Amniotic stem cell (primary cell): Measurements from ENCODE around the gene PHOX2B.
A peak's percentile ranks its signal among the peaks of the same experiment; 100 is the strongest.
"Not testable (repeated sequence)": the region's sequence is repeated elsewhere in the genome, so short reads cannot be mapped to it uniquely, and the experiment has no call there.

Experiments used
- DNase-seq: peaks from one replicate; lab custom pipeline; 2025; lab: John Stamatoyannopoulos, UW

The PHOX2B gene

DNA sequence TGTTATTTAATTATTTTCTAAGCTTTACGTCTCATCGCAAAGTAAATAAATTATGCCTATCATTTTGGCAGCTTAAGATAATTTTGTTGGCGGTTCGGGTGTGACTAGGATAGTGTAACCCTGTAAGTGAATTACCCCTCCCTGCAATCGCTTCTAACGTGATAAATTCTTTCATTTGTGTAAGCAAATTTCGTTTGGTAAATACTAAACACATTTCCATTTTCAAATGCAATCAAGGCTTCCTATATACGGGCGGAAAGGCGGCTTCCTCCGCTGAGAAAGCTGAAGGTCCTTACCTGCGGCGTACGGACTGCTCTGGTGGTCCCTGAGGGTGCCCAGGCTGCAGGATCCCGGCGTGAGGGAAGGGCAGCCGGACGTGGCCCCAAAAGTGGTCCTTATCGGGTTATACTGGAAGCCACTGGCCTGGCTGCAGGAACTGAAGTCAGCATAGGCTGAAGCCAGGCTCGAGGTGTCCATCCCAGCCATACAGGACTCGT lies 403 bp downstream of the PHOX2B start:
- DNase-seq, result no peak

DNA sequence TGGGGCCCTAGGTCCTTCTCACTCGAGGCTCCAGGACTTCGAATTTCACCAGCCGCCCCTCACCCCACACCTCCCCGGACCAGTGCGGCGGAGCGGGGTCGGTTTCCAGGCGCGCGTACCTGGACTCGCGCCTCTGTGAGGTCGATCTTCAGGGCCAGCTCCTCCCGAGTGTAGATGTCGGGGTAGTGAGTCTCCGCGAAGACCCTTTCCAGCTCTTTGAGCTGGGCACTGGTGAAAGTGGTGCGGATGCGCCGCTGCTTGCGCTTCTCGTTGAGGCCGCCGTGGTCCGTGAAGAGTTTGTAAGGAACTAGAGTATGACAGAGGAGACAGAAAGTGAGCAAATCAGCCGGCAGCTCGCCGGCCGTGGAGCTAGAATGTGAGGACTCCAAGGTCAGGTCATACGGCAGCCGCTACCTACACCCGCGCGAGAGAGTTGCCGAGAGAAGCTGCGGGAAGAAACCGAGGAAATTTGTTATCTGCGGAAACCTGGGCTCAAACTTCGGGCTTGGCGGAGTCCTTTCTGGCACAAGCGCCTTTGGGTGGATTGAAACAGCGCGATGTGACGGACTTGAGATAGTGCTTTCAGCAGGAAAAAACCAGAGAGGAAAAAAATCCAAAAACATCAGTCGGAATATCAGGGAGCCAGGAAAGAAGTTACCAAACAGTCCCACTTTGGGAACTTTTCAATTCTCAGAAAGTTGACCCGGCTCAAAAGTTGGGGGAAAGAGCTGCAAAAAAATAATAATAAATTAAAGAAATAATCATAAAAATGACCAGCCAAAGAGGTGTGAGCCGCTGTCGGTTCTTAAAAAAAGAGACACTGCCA lies 1.1 kb downstream of the PHOX2B start:
- DNase-seq, result no peak

DNA sequence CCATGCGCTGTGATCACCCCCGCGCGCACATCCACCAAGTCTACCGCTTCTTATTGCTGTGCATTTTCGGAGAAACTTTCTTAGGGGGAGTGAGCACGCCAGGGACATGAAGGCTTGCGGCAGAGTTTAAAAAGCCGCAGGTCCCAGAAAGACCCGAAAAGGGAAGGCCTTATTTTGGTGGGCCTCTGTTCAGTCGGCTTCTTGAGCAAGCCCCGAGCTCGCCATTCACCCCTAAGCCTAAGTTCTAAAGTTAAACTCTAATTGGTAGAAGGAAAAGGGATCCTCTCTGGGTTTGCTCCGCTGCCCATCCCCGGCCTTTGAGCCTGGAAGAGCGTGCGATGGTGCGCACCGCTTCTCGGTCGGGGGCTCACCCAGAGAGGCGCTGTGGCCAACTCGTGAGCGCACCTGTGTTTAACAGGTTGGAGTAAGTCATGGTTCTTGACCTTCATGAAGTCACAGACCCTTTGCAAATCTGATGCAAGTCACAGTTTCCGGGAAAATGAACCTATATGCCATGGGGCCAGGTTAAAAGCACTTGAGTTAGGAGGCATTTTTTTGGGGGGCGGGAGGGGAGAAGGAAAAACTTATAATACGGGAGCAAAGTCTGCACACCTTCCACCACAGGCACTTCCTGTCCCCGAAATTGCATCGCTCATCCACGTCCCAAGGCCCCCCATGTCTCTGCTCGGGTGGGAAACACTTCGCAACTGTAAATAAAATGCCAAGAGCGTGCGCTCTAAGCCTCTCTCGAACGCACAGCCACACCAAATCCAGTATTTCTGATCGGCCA lies 1.9 kb downstream of the PHOX2B start:
- no peak for DNase-seq

GRCh38 chr4:41746025-41746439 lies 2.5 kb downstream of the PHOX2B start:
- no peak for DNase-seq

GRCh38 chr4:41745292-41746024 lies 3.1 kb downstream of the PHOX2B start:
- no peak for DNase-seq

DNA sequence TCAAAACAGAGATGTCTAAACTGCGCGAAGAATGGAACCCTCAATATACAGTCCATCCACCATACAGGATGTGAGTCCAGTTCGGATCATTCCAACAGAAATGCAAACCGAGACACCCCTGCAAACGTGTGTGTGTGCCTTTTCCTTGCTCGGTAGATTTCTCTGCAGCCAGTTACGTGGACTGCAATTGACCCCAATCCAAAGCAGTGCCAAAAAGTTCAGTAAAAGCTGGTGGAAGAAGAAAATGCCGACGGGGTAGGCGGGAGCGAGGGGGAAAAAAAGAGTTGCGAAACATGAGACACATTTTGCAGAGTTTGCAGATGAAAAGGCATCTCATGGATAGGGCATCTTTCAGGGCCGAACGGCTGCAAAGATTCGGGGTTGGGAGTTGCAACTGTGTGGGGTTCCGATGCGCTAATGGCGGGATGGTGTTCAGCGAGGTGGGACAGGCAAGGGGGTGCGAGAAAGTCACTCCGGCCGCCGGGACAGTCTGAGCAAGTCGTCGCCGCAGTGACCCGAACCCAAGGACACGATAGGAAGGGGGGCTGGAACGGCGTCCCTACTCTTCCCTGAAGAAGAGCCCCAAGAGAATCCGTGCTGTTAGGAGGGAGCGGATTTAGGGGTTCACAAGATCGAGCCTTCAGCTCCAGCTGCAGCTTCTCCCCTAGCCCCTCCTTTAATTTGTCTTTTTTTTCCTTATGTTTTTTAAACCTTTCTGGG lies 3.8 kb downstream of the PHOX2B start:
- no peak for DNase-seq

DNA sequence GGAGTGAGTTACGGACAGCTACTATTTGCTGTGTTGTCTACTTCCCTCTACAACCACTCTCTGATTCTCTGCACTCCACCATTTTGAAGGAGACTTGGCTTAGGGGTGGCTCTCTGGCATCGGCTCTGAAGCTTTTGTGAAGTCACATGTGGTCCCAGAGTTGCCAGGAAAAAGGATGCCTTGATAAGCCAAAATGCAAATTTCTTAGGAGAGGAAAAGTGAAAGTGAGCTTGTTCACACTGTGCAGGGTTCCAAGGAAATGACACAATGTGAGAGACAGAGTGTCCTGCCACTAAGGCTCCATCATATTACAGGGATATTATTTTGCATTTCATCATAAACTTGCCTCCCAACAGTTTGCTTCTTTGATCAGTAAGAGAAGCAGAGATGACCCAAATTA lies 7.2 kb downstream of the PHOX2B start:
- no peak for DNase-seq

- DNase-seq, result not testable (repeated sequence)
Observed at GRCh38 chr4:41737491-41737890, 11.0 kb downstream of the PHOX2B start.

- DNase-seq, result no peak
Observed at GRCh38 chr4:41734371-41734770, 14.2 kb downstream of the PHOX2B start.

DNA sequence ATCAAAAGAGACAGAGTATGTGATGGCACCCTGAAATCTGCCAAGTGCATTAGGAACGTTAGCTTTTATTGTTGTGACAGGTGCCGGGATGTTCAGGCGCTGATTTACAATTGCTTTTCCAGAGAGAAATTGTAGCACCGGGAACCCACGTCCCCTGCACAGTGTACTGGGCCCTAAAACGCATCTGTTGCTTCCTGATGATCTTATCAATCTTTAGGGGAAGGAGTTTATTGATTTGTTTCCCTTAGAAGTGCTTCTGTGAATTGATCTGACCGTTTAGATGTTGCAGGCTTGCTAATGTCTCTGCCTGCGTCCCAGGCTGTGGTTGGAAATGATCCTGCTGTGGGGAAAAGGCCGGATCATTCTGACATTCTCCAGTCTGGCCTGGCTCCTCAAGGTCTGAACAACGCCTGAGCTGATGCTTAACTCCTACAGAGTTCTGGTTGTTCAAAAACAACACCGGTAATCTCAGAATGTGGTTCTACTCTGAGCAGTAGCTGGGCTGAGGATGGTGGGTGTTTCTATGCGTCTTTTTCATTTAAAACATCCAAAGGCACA lies 16.9 kb downstream of the PHOX2B start:
- no peak for DNase-seq

- no peak for DNase-seq
Observed at GRCh38 chr4:41728573-41728913, 20.0 kb downstream of the PHOX2B start.

DNA sequence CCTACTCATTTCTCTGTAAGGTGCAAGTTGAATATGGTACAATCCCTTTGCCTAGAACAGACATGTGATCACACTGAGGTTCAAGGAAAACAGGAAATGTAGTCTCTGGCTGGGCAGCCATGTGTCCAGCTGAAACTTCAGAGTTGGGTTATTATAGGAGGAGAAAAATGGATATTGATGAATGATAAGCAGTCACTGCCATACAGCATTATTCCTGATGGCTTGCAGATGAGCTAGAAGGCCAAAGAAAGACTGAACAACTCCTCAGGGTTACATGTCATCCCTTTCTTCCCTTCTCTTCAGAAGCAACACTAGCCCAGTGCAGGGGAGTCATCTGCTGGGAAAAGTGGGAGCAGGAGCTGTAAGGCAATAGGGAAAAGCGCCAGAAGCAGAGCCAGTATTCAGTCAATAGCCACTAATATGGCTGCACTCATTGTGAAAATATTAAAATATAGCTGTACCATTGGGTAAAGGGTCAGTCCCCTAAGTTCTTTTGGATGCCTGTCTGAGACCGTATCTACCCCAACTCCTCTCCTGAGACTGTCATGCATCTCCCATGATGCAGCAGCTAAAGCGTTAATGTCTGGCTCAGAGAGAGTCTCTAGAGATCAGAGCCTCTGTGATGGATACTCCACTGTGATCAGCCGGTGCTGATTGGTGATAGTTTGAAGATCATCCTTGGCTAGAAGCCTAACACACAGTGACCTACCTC lies 20.5 kb downstream of the PHOX2B start:
- no peak for DNase-seq

- no peak for DNase-seq
Observed at GRCh38 chr4:41725254-41725653, 23.3 kb downstream of the PHOX2B start.

DNA sequence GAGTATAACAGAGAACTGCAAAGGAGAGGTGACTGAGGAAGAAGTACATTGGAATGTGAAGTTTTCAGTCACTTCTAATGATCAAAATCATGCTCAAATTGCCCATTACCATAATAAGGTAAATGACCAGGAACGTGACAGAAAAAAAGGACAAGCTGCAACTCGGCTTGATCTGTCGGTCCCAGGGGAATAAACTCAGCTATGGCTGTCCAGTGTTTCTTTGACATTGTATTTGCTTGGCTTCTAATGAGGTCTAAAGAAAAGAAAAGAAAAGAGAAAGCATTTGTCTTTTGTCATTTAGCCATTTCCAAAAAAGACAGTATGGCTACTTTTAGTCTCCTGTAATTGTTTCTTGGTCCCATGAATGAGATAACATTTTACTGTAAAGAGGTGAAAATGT lies 25.2 kb downstream of the PHOX2B start:
- DNase-seq, result no peak

GRCh38 chr4:41722181-41722580 lies 26.3 kb downstream of the PHOX2B start:
- no peak for DNase-seq

DNA sequence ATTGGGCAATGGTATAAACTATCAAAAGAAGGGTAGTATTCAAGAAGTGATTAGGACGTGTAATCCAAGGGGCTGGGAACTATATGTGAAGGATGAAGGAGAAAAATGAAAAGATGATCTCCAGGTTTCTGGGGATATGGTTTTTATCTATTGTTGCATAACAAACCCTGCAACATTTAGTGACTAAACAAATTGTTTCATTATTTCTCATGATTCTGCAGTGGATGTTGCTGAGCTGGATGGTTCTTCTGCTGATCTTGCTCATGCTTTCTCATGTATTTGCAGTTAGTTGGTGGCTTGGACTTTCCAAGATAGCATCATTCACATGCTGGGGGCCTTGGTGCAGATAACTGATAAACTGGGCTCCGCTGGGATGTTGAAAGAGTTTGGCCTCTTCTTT lies 29.1 kb downstream of the PHOX2B start:
- DNase-seq, result no peak

DNA sequence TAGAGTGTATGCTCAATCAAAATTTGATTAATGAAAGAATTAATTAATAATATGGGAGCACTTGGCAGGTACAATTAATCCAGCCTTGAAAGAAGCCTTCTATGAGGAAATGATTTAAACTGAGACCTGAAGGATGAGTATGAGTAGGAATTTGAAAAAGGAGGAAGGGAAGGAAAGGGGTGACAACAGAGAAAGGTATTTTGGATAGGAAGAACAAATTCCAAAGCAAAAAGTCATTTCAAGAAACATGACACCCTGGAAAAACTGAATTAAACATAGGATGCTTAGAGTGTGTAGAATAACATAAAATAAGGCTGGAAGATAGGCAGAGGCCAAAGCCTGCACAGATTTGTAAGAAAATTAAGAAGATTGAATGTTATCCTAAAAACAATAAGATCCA lies 29.6 kb downstream of the PHOX2B start:
- DNase-seq, result peak; percentile 52

GRCh38 chr4:41715155-41715554 lies 33.4 kb downstream of the PHOX2B start:
- no peak for DNase-seq

- DNase-seq, result no peak
Observed at GRCh38 chr4:41714364-41715000, 34.0 kb downstream of the PHOX2B start.

DNA sequence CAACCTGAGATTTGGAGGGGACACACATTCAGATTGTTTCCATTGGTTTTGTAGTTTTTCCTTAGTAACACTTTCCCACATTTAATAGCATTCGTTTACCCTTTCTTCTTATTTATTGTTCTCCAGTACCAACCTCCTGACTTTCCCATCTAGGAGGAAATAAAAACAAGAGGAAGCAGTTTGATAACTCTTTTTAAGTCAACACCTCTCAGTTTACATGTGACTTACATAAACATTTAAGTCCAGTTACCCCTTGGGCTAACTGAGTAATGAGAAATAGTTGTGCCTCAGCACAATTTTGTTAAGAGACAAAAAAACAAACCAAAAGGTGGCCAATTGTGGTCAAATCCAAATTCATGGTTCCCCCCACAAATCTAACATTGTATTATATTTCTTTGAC lies 34.8 kb downstream of the PHOX2B start:
- DNase-seq, result no peak
